Colonic mucosa (tissue), 4 donors: ENCODE measurements around the gene FZD1. TPM values are rescaled to one million over a fixed set of nuclear protein-coding genes. Genes with fewer than 3 reads are reported as not detected.

Experiments
- DNase-seq: peaks from one replicate; pipeline ENCODE4 v3.0.0-alpha.2; 2020
- H3K27ac ChIP-seq: fragments of 200-600 bp; one replicate; pipeline ENCODE4 v1.8.0; 2021
- H3K27me3 ChIP-seq: fragments of 200-600 bp; one replicate; pipeline ENCODE4 v1.8.0; 2021
- H3K36me3 ChIP-seq: fragments of 200-600 bp; one replicate; pipeline ENCODE4 v1.8.0; 2021
- H3K4me1 ChIP-seq: fragments of 200-600 bp; one replicate; pipeline ENCODE4 v1.8.0; 2021; ENCODE audit warnings: mild to moderate bottlenecking
- H3K4me3 ChIP-seq: fragments of 200-600 bp; one replicate; pipeline ENCODE4 v1.8.0; 2021
- H3K9ac ChIP-seq, 2 donors: one replicate each; pipeline ENCODE4 v1.7.0; 2013; ENCODE audit warnings: control low read depth in 2 of 2, low read depth in 2 of 2, low read length in 2 of 2
- H3K9me3 ChIP-seq: fragments of 200-600 bp; one replicate; pipeline ENCODE4 v1.8.0; 2021
- CTCF ChIP-seq: fragments of 200-600 bp; IDR thresholded peaks from one replicate; pipeline ENCODE4 v1.8.0; 2022; ENCODE audit warnings: antibody characterized with exemption, mild to moderate bottlenecking
- intact Hi-C: fragments of 100-400 bp; cut with DNase I; formaldehyde crosslinking; loops from one replicate; pipeline ENCODE4 v1.14.1; 2022
- total RNA-seq, 2 donors: library from RNA; stranded (reverse); fragmentation: NEBNext Ultra II Directional in 1 of 2; extraction: Animal tissue kit (Norgen Biotek cat#: 25700) in 1 of 2; gene quantifications; one replicate each; pipeline ENCODE4 v1.2.1, GENCODE V29; 2021
- donor health status: healthy.
- donor health status: DM: no; HTN: no; CAD: no.
- donor health status: DM: no; HTN: no; CAD: no.

Gene FZD1
- total RNA-seq, 2 donors from 2014 or later, result 8.1 to 9.8 TPM

- H3K36me3 ChIP-seq, result no peaks in the 10 kb centered on the region
- no peaks in the 10 kb centered on the region for H3K4me1 ChIP-seq
- no peak overlapping the region for H3K27ac ChIP-seq
- H3K9ac ChIP-seq, result no peak overlapping the region
- no peaks in the 10 kb centered on the region for H3K27me3 ChIP-seq
- no peaks in the 10 kb centered on the region for H3K9me3 ChIP-seq
- TF ChIP-seq CTCF, result no peak
- intact Hi-C loops, result no loop called here
- no peak for DNase-seq
- no peak overlapping the region for H3K4me3 ChIP-seq
These were observed 12.7 kb downstream of the FZD1 start for GRCh38 chr7:91276909-91277308.

- H3K4me3 ChIP-seq, result no peak overlapping the region
- H3K36me3 ChIP-seq, result no peaks in the 10 kb centered on the region
- H3K9ac ChIP-seq, result no peak overlapping the region
- DNase-seq, result no peak
- TF ChIP-seq CTCF, result no peak
- no peak overlapping the region for H3K27ac ChIP-seq
- H3K9me3 ChIP-seq, result no peaks in the 10 kb centered on the region
- intact Hi-C loops, result loop anchor here (10.0 kb wide), 1 partner anchor 505 kb away; no protein-coding TSS in a partner anchor
- H3K4me1 ChIP-seq, result no peaks in the 10 kb centered on the region
- no peaks in the 10 kb centered on the region for H3K27me3 ChIP-seq
These were observed 16.0 kb downstream of the FZD1 start for GRCh38 chr7:91280185-91280584.

GRCh38 chr7:91280604-91281003 is 16.4 kb downstream of the FZD1 start:
- Histone ChIP-seq H3K9me3 (no peaks in the 10 kb centered on the region), H3K27ac (no peak overlapping the region), H3K4me3 (no peak overlapping the region), H3K36me3 (no peaks in the 10 kb centered on the region), H3K9ac (no peak overlapping the region), H3K27me3 (no peaks in the 10 kb centered on the region), H3K4me1 (no peaks in the 10 kb centered on the region)
- intact Hi-C loops, result loop anchor here (10.0 kb wide), 1 partner anchor 504 kb away; no protein-coding TSS in a partner anchor
- no peak for TF ChIP-seq CTCF
- DNase-seq, result no peak

GRCh38 chr7:91285696-91286355 is 21.6 kb downstream of the FZD1 start:
- DNase-seq, result no peak
- TF ChIP-seq CTCF, result no peak
- Histone ChIP-seq H3K27ac (no peak overlapping the region), H3K4me3 (no peak overlapping the region), H3K9me3 (no peaks in the 10 kb centered on the region), H3K9ac (no peak overlapping the region), H3K4me1 (no peaks in the 10 kb centered on the region), H3K27me3 (no peaks in the 10 kb centered on the region), H3K36me3 (no peaks in the 10 kb centered on the region)
- intact Hi-C loops, result loop anchor here (10.0 kb wide), 1 partner anchor 499 kb away; no protein-coding TSS in a partner anchor

GRCh38 chr7:91286432-91286831 is 22.2 kb downstream of the FZD1 start:
- H3K4me1 ChIP-seq, result no peaks in the 10 kb centered on the region
- no peak overlapping the region for H3K27ac ChIP-seq
- no peaks in the 10 kb centered on the region for H3K9me3 ChIP-seq
- no peak overlapping the region for H3K4me3 ChIP-seq
- no peak for DNase-seq
- H3K36me3 ChIP-seq, result no peaks in the 10 kb centered on the region
- TF ChIP-seq CTCF, result no peak
- no peak overlapping the region for H3K9ac ChIP-seq
- no peaks in the 10 kb centered on the region for H3K27me3 ChIP-seq
- intact Hi-C loops, result loop anchor here (10.0 kb wide), 1 partner anchor 498 kb away; no protein-coding TSS in a partner anchor
